ENCODE data around the gene PXDN.
"Not testable (repeated sequence)": the region's sequence is repeated elsewhere in the genome, so short reads cannot be mapped to it uniquely, and the experiment has no call there.

- TF ChIP-seq CTCF (IDR thresholded peaks at IDR 0.05 in 2 of 3, conservative IDR thresholded peaks at IDR 0.05 in 1 of 3; ENCODE audit: control insufficient read depth in 2 of 3, extremely low read depth in 1 of 3, insufficient read depth in 1 of 3, low read depth in 3 of 3, low read length in 3 of 3); POLR2AphosphoS5 (IDR thresholded peaks at IDR 0.05; ENCODE audit: low read length); NR2C2 (IDR thresholded peaks at IDR 0.05; ENCODE audit: borderline replicate concordance, control insufficient read depth, insufficient read length, low read depth); SIN3A (IDR thresholded peaks at IDR 0.05; ENCODE audit: low read depth, low read length): not testable (repeated sequence)
Observed at GRCh38 chr2:1700427-1700826, 43.9 kb downstream of the PXDN start.

All from GM12878 (cell line).